Osteoblast (primary cell): ENCODE measurements around the gene TGFB1. TPM values are rescaled to one million over a fixed set of nuclear protein-coding genes. Genes with fewer than 3 reads are reported as not detected.
"Not testable (repeated sequence)": the region's sequence is repeated elsewhere in the genome, so short reads cannot be mapped to it uniquely, and the experiment has no call there.

Experiments used
- DNase-seq: peaks from one replicate; pipeline ENCODE4 v3.0.0; 2011; ENCODE audit warnings: low spot score, mixed read lengths; ENCODE audit not compliant: insufficient read length; ENCODE audit errors: missing footprints
- H2AFZ ChIP-seq: 2 replicates; pipeline ENCODE4 v1.6.0; 2011; ENCODE audit warnings: mild to moderate bottlenecking, low read length
- H3K27ac ChIP-seq: 2 replicates; pipeline ENCODE4 v1.5.1; 2011; ENCODE audit warnings: mild to moderate bottlenecking, low read depth, low read length, moderate library complexity
- H3K27me3 ChIP-seq: 2 replicates; pipeline ENCODE4 v1.6.0; 2012; ENCODE audit warnings: mild to moderate bottlenecking, control low read depth, inconsistent platforms, low read length, moderate library complexity; ENCODE audit not compliant: insufficient read depth
- H3K36me3 ChIP-seq: 2 replicates; pipeline ENCODE4 v1.5.1; 2011; ENCODE audit warnings: mild to moderate bottlenecking, low read length, control low read depth, moderate library complexity; ENCODE audit not compliant: insufficient read depth
- H3K4me1 ChIP-seq: 2 replicates; pipeline ENCODE4 v1.5.1; 2011; ENCODE audit warnings: mild to moderate bottlenecking, low read length, control low read depth, moderate library complexity; ENCODE audit not compliant: insufficient read depth
- H3K4me2 ChIP-seq: 2 replicates; pipeline ENCODE4 v1.6.0; 2011; ENCODE audit warnings: mild to moderate bottlenecking, low read length; ENCODE audit not compliant: insufficient read depth
- H3K4me3 ChIP-seq: fragments of 200-600 bp; sonication (generic); 3 replicates; pipeline ENCODE4 v1.5.1; 2012; ENCODE audit warnings: mild to moderate bottlenecking, low read length, inconsistent platforms; ENCODE audit not compliant: insufficient read depth
- H3K79me2 ChIP-seq: 2 replicates; pipeline ENCODE4 v1.6.0; 2012; ENCODE audit warnings: mild to moderate bottlenecking, low read length, control low read depth, inconsistent platforms; ENCODE audit not compliant: insufficient read depth
- H3K9me3 ChIP-seq: 2 replicates; pipeline ENCODE4 v1.5.1; 2011; ENCODE audit warnings: low read depth, low read length, control low read depth
- H4K20me1 ChIP-seq: 2 replicates; pipeline ENCODE4 v1.6.0; 2012; ENCODE audit warnings: mild to moderate bottlenecking, low read length, control low read depth; ENCODE audit not compliant: insufficient read depth
- total RNA-seq: library from RNA; depleted of rRNA; stranded (reverse); fragments of >200 nt; gene quantifications from 2 replicates; pipeline ENCODE4 v1.2.3, GENCODE V29; 2012
- TF ChIP-seq, protein P1 (sequence below): IDR thresholded peaks from 2 replicates; pipeline ENCODE4 v1.5.1; 2011; ENCODE audit warnings: mild to moderate bottlenecking, low read depth, low read length, moderate library complexity; ENCODE audit errors: extremely low read depth

TGFB1 gene
- total RNA-seq, 1 donor, result 17.4 TPM

DNA sequence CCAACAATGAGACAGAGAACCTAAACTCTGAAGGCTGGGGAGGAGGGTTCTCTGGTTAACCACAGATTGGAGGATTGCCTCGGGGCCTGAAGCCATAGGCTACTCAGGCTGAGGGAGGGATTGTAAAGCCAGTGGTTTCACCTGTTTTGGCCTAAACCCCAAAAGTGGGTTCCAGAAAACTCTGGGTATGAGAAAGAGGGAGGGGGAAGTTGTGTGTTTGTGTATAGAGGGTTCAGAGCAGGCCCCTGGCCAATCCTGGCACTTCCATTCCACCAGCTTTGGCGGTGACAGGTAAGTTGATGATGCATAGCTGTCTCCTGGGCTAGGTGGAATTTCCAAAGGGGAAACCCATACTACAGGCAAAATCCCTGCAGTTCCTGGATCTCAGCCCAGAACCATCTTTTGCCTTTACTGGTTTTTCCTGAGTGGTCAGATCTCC lies 57.3 kb downstream of the TGFB1 start:
- H3K27me3 ChIP-seq, result no peaks in the 10 kb centered on the region
- H3K79me2 ChIP-seq, result peaks cover 50% of the 10 kb centered on the region
- H3K36me3 ChIP-seq, result peaks cover 92% of the 10 kb centered on the region
- H3K27ac ChIP-seq, result peak overlapping the region; percentile 99
- H3K9me3 ChIP-seq, result no peaks in the 10 kb centered on the region
- no peak overlapping the region for H2AFZ ChIP-seq
- TF ChIP-seq, protein P1, sequence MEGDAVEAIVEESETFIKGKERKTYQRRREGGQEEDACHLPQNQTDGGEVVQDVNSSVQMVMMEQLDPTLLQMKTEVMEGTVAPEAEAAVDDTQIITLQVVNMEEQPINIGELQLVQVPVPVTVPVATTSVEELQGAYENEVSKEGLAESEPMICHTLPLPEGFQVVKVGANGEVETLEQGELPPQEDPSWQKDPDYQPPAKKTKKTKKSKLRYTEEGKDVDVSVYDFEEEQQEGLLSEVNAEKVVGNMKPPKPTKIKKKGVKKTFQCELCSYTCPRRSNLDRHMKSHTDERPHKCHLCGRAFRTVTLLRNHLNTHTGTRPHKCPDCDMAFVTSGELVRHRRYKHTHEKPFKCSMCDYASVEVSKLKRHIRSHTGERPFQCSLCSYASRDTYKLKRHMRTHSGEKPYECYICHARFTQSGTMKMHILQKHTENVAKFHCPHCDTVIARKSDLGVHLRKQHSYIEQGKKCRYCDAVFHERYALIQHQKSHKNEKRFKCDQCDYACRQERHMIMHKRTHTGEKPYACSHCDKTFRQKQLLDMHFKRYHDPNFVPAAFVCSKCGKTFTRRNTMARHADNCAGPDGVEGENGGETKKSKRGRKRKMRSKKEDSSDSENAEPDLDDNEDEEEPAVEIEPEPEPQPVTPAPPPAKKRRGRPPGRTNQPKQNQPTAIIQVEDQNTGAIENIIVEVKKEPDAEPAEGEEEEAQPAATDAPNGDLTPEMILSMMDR, result no peak
- H3K4me2 ChIP-seq, result no peak overlapping the region
- H3K4me1 ChIP-seq, result peaks cover 34% of the 10 kb centered on the region
- no peak for DNase-seq
- H4K20me1 ChIP-seq, result peaks cover 20% of the 10 kb centered on the region
- H3K4me3 ChIP-seq, result no peak overlapping the region

DNA sequence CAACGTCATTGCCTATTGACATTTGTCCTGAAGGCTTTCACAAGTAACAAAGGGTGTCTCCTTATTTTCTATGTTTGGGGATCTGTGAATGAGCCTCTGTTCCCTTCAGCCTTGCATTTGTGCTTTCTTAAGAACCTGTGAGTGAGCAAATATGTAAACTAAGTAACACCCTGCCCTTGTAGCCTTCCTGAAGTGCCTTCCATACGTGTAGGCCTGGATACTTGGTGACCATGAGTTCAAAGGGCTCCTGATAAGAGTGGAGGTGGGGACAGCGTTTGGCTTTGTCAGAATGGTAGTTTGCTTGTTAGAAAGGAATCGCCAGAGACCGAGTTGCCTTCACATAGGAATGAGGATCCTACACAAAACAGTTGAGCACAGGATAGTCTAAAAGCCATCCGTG lies 58.2 kb downstream of the TGFB1 start:
- H3K9me3 ChIP-seq, result no peaks in the 10 kb centered on the region
- H3K27me3 ChIP-seq, result no peaks in the 10 kb centered on the region
- H3K36me3 ChIP-seq, result peaks cover 90% of the 10 kb centered on the region
- H3K4me2 ChIP-seq, result no peak overlapping the region
- no peak overlapping the region for H3K4me3 ChIP-seq
- TF ChIP-seq, protein P1, result no peak
- no peak for DNase-seq
- peak overlapping the region; percentile 99 for H3K27ac ChIP-seq
- H4K20me1 ChIP-seq, result peaks cover 19% of the 10 kb centered on the region
- no peak overlapping the region for H2AFZ ChIP-seq
- peaks cover 45% of the 10 kb centered on the region for H3K79me2 ChIP-seq
- H3K4me1 ChIP-seq, result peaks cover 34% of the 10 kb centered on the region

DNA sequence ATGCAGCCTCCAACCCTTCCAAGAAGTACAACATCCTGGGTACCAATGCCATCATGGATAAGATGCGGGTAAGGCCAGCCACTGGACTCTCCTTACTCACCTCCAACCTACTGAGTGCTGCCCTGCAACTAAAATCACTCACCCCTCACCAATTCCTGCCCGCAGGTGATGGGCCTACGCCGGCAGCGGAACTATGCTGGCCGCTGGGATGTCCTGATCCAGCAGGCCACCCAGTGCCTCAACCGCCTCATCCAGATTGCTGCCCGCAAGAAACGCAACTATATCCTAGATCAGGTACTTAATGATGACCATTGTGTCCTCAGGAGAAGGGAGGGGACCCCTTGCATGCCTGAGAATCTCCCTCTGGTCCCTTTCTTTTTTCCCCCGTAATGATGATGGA lies 59.3 kb downstream of the TGFB1 start:
- no peak for DNase-seq
- TF ChIP-seq, protein P1, result no peak
- Histone ChIP-seq H4K20me1 (peaks cover 17% of the 10 kb centered on the region), H3K27ac (no peak overlapping the region), H2AFZ (no peak overlapping the region), H3K4me1 (peaks cover 26% of the 10 kb centered on the region), H3K4me2 (no peak overlapping the region), H3K27me3 (no peaks in the 10 kb centered on the region), H3K79me2 (peaks cover 49% of the 10 kb centered on the region), H3K4me3 (no peak overlapping the region), H3K9me3 (no peaks in the 10 kb centered on the region), H3K36me3 (peaks cover 94% of the 10 kb centered on the region)

DNA sequence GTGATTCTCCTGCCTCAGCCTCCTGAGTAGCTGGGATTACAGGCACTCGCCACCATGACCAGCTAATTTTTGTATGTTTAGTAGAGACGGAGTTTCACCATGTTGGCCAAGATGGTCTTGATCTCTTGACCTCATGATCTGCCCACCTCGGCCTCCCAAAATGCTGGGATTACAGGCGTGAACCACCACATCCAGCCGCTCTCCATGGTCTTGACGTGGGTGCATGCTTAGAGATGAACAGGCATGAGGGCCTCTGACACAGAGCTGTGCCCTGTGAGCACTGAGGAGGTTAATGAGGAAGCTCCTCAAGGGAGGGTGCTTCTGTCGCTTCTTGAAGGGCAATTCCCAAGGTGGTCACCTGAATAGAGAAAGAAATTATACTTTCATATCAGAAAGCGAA lies 63.9 kb downstream of the TGFB1 start:
- not testable (repeated sequence) for H3K4me2 ChIP-seq, H2AFZ ChIP-seq, H4K20me1 ChIP-seq, H3K4me3 ChIP-seq, H3K4me1 ChIP-seq, H3K27me3 ChIP-seq, H3K9me3 ChIP-seq, DNase-seq, H3K27ac ChIP-seq
- peaks cover 36% of the 10 kb centered on the region for H3K79me2 ChIP-seq
- peaks cover 89% of the 10 kb centered on the region for H3K36me3 ChIP-seq
